Measurements from ENCODE around the gene REC8. TPM values are rescaled to one million over a fixed set of nuclear protein-coding genes. Genes with fewer than 3 reads are reported as not detected.

REC8 gene
- total RNA-seq, 1 donor from 2014 or later, result 46.4 TPM

DNA sequence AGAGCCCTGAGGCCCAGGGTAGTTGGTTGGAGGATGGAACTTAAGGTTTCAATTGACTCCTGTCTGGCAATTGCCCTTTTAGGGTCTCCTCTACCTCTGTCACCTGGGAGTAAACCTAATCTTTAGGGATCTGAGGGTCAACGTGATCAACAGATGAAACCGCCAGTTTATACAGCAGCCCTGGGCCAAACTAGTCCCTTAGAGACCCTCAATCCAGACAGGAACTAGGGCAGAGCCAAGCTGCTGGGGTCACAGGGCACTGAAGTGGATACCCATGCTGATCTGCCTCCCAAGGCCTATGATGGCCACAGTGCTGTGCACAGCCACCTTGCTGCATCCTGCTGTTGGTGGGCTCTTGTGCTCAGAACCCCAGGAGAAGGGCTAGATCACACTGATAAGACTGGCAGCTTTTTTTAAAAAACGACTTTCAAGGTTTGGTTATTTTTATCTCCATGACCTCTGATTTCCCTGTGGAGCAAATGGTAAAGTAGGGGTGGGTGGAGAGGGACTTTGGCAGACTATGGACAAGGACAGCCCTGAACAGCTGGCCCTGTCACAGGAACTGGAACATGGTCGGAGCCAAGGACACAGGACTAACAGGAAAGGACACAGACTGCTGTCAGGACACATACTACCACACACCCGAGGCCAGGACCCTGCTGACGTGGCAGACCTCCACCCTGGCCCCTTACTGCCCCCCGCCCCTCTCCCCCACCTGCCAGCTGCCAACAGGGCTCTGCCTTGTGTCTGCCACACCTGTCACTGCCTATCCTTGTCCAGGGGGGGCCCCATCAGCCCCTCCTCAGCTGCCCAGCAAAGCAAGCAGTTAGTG, 40.9 kb upstream of the REC8 start:
- Mint-ChIP-seq H3K36me3 (ENCODE audit: low read depth, unreplicated experiment) (no peaks in the 10 kb centered on the region), H3K9me3 (ENCODE audit: unreplicated experiment) (no peaks in the 10 kb centered on the region), H3K27me3 (ENCODE audit: low read depth, unreplicated experiment) (peaks cover 8% of the 10 kb centered on the region), H3K4me1 (ENCODE audit: low read depth, unreplicated experiment) (peaks cover 2% of the 10 kb centered on the region), H3K4me3 (ENCODE audit: unreplicated experiment) (no peak overlapping the region), H3K27ac (ENCODE audit: unreplicated experiment) (no peak overlapping the region)
- H3K4me3 ChIP-seq (ENCODE audit: insufficient read depth, low read depth, low read length), result no peak overlapping the region
- DNase-seq (ENCODE audit: low read depth), result no peak
- H2AFZ ChIP-seq (ENCODE audit: low read depth, low read length), result no peak overlapping the region
- no peaks in the 10 kb centered on the region for H3K9me3 ChIP-seq (ENCODE audit: insufficient read depth, low read depth, low read length)
- no peak for FAIRE-seq
- H3K36me3 ChIP-seq (ENCODE audit: insufficient read depth, low read length), result no peaks in the 10 kb centered on the region
- no peak overlapping the region for H3K9ac ChIP-seq (ENCODE audit: low read length)
- H3K4me1 ChIP-seq (ENCODE audit: insufficient read depth, low read length), result peaks cover 3% of the 10 kb centered on the region
- H3K79me2 ChIP-seq (ENCODE audit: insufficient read depth, low read length), result no peaks in the 10 kb centered on the region
- H3K27me3 ChIP-seq (ENCODE audit: insufficient read depth, low read length), result no peaks in the 10 kb centered on the region
- H4K20me1 ChIP-seq (ENCODE audit: insufficient read depth, low read length), result no peaks in the 10 kb centered on the region
- TF ChIP-seq EZH2 (IDR thresholded peaks at IDR 0.05; ENCODE audit: insufficient read depth, low read length), result no peak
- TF ChIP-seq, protein P1, sequence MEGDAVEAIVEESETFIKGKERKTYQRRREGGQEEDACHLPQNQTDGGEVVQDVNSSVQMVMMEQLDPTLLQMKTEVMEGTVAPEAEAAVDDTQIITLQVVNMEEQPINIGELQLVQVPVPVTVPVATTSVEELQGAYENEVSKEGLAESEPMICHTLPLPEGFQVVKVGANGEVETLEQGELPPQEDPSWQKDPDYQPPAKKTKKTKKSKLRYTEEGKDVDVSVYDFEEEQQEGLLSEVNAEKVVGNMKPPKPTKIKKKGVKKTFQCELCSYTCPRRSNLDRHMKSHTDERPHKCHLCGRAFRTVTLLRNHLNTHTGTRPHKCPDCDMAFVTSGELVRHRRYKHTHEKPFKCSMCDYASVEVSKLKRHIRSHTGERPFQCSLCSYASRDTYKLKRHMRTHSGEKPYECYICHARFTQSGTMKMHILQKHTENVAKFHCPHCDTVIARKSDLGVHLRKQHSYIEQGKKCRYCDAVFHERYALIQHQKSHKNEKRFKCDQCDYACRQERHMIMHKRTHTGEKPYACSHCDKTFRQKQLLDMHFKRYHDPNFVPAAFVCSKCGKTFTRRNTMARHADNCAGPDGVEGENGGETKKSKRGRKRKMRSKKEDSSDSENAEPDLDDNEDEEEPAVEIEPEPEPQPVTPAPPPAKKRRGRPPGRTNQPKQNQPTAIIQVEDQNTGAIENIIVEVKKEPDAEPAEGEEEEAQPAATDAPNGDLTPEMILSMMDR (IDR thresholded peaks at IDR 0.05; ENCODE audit: insufficient read depth, low read depth, low read length), result no peak
- H3K4me2 ChIP-seq (ENCODE audit: low read length), result no peak overlapping the region
- no peak overlapping the region for H3K27ac ChIP-seq (ENCODE audit: low read depth, low read length)

DNA sequence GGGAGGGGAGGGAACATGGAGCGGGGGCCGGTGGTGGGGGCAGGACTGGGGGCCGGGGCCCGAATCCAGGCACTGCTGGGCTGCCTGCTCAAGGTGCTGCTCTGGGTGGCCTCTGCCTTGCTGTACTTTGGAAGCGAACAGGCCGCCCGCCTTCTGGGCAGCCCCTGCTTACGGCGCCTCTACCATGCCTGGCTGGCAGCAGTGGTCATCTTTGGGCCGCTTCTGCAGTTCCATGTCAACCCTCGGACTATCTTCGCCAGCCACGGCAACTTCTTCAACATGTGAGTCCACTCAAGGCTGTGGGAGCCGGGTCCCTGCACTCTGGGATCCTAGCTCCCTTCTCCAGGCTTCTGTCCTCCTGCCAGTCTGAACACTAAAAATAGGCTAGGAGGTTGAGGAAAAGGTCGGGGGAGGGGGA, 40.3 kb upstream of the REC8 start:
- Histone ChIP-seq H2AFZ (ENCODE audit: low read depth, low read length) (no peak overlapping the region), H3K27ac (ENCODE audit: low read depth, low read length) (no peak overlapping the region), H3K4me2 (ENCODE audit: low read length) (no peak overlapping the region), H3K79me2 (ENCODE audit: insufficient read depth, low read length) (peaks cover 6% of the 10 kb centered on the region), H3K27me3 (ENCODE audit: insufficient read depth, low read length) (no peaks in the 10 kb centered on the region), H4K20me1 (ENCODE audit: insufficient read depth, low read length) (no peaks in the 10 kb centered on the region), H3K4me1 (ENCODE audit: insufficient read depth, low read length) (peaks cover 6% of the 10 kb centered on the region), H3K4me3 (ENCODE audit: insufficient read depth, low read depth, low read length) (no peak overlapping the region), H3K9me3 (ENCODE audit: insufficient read depth, low read depth, low read length) (no peaks in the 10 kb centered on the region), H3K9ac (ENCODE audit: low read length) (no peak overlapping the region), H3K36me3 (ENCODE audit: insufficient read depth, low read length) (no peaks in the 10 kb centered on the region)
- Mint-ChIP-seq H3K27ac (ENCODE audit: unreplicated experiment) (no peak overlapping the region), H3K4me1 (ENCODE audit: low read depth, unreplicated experiment) (peaks cover 4% of the 10 kb centered on the region), H3K9me3 (ENCODE audit: unreplicated experiment) (no peaks in the 10 kb centered on the region), H3K27me3 (ENCODE audit: low read depth, unreplicated experiment) (peaks cover 8% of the 10 kb centered on the region), H3K36me3 (ENCODE audit: low read depth, unreplicated experiment) (peaks cover 1% of the 10 kb centered on the region), H3K4me3 (ENCODE audit: unreplicated experiment) (no peak overlapping the region)
- TF ChIP-seq, protein P1 (IDR thresholded peaks at IDR 0.05; ENCODE audit: insufficient read depth, low read depth, low read length), result no peak
- no peak for TF ChIP-seq EZH2 (IDR thresholded peaks at IDR 0.05; ENCODE audit: insufficient read depth, low read length)
- FAIRE-seq (no peak), DNase-seq (ENCODE audit: low read depth) (no peak)
